ENCODE measurements around the gene AHDC1.
"Not testable (repeated sequence)": the region's sequence is repeated elsewhere in the genome, so short reads cannot be mapped to it uniquely, and the experiment has no call there.

Gene AHDC1

GRCh38 chr1:27521861-27522431, 82.0 kb downstream of the AHDC1 start:
- in situ Hi-C loops (cut with MboI; ENCODE audit: low sequenced_read_pairs) = no loop called here

- in situ Hi-C loops (cut with MboI; ENCODE audit: low sequenced_read_pairs) = no loop called here
Observed at GRCh38 chr1:27521336-27521831, 82.6 kb downstream of the AHDC1 start.

DNA sequence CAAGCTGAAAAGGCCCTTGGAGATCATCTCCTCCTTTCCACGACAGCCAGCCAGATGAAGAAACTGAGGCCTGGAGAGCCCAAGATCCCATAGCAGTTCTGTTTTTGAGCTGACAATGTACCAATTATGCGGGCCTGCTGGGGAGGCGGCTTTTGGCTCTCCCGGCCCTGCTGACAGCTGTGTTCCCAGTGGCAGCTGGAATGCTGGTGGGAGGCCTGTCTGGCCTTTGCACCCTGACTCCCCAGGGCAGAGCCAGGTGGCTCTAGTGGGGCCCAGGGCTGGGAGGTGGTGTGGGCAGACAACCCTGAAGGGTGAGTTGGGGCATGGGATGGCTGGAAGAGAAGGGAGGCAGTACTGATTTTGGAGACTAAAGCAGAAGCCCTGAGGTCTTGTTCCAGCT, 83.3 kb downstream of the AHDC1 start:
- in situ Hi-C loops (cut with MboI; ENCODE audit: low sequenced_read_pairs) = no loop called here

DNA sequence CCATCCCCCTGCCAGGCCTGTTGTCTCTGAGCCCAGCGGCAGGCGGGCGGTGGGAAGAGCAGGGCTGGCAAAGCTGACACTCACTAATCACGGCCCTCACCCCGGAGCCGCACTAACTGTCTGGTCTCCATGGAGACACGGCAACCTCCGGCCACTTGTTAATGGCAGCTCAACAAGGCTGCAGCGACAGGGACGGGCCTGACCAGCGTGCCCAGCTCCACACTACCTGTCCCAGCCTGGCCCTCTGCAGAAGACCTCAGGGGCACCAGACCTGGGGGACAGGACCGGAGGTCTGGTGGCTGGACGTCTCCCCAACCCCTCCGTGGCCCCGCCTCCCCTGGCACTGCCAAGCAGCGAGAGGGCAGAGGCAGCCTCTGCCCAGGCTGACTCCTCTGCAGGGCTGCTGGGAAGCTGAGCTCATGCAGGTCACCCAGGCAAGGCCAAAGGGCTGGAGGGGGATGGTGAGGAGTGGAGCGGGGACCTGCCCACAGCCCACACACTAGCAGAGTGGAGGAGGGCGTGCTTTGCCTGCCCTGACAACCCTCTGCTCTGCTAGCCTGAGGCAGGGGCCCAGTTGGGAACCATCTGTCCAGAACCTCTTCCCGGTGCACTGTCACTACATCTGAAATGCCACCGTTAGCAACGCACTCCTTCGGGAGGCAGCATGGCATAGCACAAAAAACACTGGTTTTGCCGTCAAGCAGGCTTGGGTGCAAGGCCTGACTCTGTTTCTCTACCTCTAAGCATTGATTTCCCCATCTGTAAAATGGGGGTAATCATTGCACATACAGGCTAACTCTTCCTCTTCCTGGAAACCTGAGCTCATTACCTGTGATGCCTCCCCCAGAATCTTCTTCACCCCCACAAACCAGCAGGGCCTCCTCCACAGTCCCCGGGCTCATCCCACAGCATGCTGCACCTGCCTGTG, 84.3 kb downstream of the AHDC1 start:
- in situ Hi-C loops (cut with MboI; ENCODE audit: low sequenced_read_pairs) = no loop called here

DNA sequence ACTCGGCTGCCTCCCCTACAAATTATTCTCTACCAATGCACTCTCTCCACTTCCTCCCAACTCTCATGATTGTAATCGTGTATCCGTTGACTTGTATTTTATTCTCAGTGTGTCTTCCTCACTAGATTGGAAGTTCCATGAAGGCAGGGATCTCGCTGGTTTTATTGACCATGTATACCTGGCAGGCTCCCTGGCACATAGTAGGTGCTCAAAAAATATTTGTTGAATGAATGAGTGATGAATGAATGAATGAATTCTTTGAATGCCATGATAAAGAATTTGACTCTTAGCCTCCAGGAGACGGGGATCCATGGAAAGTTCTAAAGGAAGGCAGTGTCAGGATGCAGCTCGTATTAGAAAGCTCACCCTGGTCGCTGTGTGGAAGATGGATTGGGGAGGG, 85.1 kb downstream of the AHDC1 start:
- in situ Hi-C loops (cut with MboI; ENCODE audit: low sequenced_read_pairs) = no loop called here

- in situ Hi-C loops (cut with MboI; ENCODE audit: low sequenced_read_pairs) = no loop called here
Observed at GRCh38 chr1:27517907-27518718, 85.8 kb downstream of the AHDC1 start.

DNA sequence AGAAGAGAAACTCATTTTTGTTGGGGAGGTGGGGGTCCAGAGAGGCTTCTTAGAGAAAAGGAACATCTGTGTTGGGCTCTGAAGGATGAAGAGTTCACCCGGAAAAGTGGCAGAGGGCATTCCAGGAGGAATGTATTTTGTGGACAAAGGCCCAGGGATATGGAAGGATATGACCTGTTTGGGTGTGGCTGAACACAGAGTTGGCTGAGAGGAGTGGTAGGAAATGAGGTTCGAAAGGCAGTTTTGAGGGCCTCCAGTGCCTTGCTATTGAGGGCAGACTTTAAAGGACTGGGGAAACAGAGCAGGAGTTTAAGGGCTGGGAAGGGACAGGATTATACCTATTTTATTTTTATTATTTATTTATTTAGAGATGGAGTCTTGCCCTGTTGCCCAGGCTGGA, 86.6 kb downstream of the AHDC1 start:
- in situ Hi-C loops (cut with MboI; ENCODE audit: low sequenced_read_pairs) = no loop called here

GRCh38 chr1:27515626-27516025, 88.3 kb downstream of the AHDC1 start:
- in situ Hi-C loops (cut with MboI; ENCODE audit: low sequenced_read_pairs) = no loop called here

DNA sequence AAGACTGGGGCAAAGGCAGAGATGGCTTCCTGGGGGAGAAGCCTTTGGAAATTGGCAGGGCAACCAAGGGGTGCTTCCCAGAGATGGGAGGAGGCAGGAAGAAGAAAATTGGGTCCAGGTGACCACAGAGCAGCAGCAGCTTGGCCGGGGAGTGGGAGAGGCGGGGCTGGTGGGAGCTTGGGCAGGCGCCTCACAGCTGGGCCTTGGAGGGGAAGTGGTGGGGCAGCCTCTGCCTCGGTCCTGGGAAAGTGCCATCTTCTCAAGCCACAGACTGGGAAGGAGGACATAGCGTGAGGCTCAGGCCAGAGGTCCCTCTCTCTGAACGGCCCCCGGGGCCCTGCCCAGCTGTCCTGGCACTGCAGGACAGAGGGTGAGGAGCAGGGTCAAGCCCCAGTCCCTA, 90.0 kb downstream of the AHDC1 start:
- in situ Hi-C loops (cut with MboI; ENCODE audit: low sequenced_read_pairs) = no loop called here

GRCh38 chr1:27513528-27513927, 90.4 kb downstream of the AHDC1 start:
- in situ Hi-C loops (cut with MboI; ENCODE audit: low sequenced_read_pairs) = no loop called here

GRCh38 chr1:27509127-27510080, 94.5 kb downstream of the AHDC1 start:
- in situ Hi-C loops (cut with MboI; ENCODE audit: low sequenced_read_pairs) = no loop called here

GRCh38 chr1:27507960-27508665, 95.8 kb downstream of the AHDC1 start:
- in situ Hi-C loops (cut with MboI; ENCODE audit: low sequenced_read_pairs) = no loop called here

DNA sequence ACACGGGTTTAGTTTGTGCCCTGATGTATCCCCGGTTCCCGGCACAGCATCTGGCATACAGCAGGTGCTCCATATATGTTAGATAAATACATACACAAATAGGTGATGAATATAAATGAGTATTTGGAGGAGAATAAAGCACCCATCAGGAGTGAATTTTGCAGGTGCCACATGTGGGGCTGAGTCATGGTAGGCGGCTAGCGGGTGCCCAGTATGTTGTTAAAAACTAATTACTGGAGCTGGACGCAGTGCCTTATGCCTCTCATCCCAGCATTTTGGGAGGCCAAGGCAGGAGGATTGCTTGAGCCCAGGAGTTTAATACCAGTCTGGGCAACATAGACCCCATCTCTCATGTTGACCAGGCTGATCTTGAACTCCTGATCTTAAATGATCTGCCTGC, 97.2 kb downstream of the AHDC1 start:
- in situ Hi-C loops (cut with MboI; ENCODE audit: low sequenced_read_pairs) = no loop called here

GRCh38 chr1:27505420-27505680, 98.6 kb downstream of the AHDC1 start:
- in situ Hi-C loops (cut with MboI; ENCODE audit: low sequenced_read_pairs) = no loop called here

DNA sequence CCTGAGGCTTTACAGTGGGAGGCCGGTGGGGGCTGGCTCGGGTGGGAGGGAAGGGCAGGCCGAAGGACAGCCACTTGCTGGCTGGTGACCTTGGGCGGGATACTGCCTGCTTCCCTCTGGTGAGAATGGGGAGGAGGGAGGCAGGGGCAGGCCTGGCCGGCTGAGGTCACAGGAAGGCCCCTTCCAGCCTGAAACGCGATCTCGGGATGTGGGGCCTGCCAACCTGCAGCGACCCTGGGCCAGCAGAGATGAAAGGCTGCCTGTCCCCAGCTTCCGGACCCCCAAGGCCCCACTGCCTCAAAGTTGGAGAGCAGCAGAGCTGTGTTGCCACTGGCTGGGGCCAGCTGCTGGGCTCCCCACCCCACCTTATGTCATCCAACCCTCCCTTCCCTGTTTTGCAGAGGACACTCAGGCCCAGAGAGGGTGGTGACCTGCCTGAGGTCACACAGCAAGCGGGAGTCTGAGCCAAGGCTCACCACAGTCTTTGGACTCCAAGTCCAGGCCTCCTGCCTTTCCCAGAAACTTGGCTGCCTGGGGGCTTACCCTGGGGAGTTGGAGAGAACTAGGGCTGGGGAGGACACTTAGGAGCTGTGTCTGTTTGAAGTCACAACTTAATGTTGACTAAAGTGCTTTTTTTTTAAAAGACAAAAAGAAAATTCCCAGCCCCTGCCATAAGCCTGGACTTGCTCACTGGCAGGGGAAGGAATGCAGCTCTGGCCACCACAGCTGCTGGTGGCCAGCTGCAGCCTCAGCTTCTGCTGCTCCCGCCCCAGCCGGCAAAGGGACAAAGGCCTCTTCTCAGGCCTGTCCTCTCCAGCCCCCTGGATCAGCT, 99.1 kb downstream of the AHDC1 start:
- in situ Hi-C loops (cut with MboI; ENCODE audit: low sequenced_read_pairs) = no loop called here

DNA sequence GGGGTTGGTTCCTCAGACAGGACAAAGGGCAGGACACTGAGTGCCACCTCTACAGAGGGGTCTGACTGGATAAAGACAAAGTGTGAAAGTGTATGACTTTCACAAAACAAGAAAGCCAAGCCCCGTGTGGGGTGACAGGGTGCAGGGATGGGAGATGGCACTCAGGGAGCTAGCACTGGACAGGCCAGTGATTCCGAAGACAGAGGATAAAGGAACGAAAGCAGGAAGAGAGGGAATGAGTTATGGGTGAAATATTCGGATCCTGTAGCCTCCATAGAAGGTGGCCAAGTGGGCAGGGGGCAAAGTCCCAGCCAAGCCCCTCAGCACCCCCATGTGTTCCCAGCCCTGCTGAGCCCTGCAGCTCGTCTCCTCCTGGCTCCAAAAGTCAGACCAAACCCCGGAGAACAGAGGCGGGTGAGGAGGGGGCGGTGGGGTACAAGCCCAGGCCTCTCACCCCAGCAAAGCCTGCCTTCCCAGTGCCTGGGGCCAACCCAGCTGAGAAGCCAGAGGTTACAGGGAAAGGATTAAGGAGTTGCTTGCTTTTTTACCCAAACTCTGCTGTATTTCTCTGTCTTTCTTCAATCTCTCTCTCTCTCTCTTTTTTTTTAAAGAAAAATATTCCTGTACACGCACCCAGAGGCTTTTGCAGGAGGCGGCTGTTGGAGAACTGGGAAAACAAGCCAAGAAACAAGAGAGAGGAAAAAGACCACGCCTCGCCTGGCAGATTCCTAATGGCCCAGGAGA, 99.9 kb downstream of the AHDC1 start:
- in situ Hi-C loops (cut with MboI; ENCODE audit: low sequenced_read_pairs) = no loop called here

GRCh38 chr1:27503033-27503432, 100.9 kb downstream of the AHDC1 start:
- in situ Hi-C loops (cut with MboI; ENCODE audit: low sequenced_read_pairs) = no loop called here

GRCh38 chr1:27501159-27501558, 102.8 kb downstream of the AHDC1 start:
- in situ Hi-C loops (cut with MboI; ENCODE audit: low sequenced_read_pairs) = not testable (repeated sequence)
